Articular chondrocyte of knee joint (primary cell): ENCODE measurements around the gene SLC6A20. TPM values are rescaled to one million over a fixed set of nuclear protein-coding genes. Genes with fewer than 3 reads are reported as not detected.

Experiments
- small RNA-seq: library from RNA; depleted of rRNA; stranded (forward); fragments of <200 nt; gene quantifications from one replicate; pipeline ENCODE3, GENCODE V24; 2012
- total RNA-seq: library from RNA; depleted of rRNA; stranded (reverse); fragments of >200 nt; gene quantifications from 2 replicates; pipeline ENCODE4 v1.2.3, GENCODE V29; 2012

SLC6A20 gene
- not detected in 2 replicates for total RNA-seq

DNA sequence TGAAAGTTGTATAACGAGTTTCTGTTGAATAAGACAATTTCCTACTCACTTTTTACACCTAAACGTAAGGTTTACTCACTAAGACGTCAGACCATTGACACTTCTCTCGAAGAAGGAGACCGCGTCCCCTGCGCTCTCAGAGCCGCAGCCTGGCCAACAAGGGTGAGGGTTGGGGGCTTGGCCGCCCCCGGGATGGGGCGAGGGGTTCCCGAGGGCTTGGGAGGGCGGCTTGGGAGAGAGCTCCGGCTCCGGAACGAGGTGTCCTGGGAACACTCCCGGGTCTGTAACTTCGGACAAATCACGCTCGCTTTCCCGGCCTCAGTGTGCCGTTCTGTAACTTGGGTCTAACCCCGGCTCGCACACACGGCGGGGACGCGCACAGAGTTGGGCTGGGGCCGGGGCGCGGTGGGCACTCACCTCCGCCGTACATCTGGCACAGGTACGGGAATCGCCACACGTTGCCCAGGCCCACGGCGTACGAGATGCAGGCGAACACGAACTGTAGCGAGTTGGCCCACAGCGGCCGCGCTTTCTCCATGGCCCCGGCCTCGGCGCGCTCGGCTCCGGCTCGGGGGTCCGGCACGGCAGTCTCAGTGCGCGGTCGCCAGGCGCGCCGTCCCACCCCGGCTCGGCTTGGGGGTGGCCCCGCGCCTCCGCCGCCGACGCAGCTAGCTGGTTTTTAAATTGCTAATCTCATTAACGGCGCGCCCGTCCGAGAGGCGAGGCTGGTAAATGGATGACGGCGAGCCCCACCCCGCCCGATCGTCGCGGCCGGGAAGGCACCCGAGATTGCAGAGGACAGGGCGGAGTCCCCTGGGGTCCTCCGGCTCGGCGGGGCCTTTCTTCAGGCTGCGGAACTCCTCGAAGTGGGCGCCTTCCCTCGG is at the start of gene SLC6A20:
Gene SLC6A20, minus strand, starts transcription at position 655 of the 884 bp plus-strand sequence. Its CDS starts 117 bp downstream, at position 538.

GRCh38 chr3:45841757-45842491 is 45.6 kb upstream of the SLC6A20 start, which contains the start of gene LZTFL1:
Gene LZTFL1 (minus strand): TSS chr3:45842119. CDS start chr3:45841991, 128 bp downstream.

Small RNA genes lying within 50 kb of the gene (small RNA-seq; reads per million reads assigned to genes)
- not detected for gene RN7SL145P

Other genes starting within 250 kb of the SLC6A20 start
- 19.8 and 27.3 TPM in 2 replicates for gene LIMD1, start 201.8 kb downstream of the SLC6A20 start, total RNA-seq
- gene SACM1L, start 107.1 kb downstream of the SLC6A20 start, total RNA-seq = 40.9 and 45.1 TPM in 2 replicates
- 26.7 and 29.5 TPM in 2 replicates for gene LZTFL1, start 45.6 kb upstream of the SLC6A20 start, total RNA-seq
- gene CCR9, start 90.0 kb upstream of the SLC6A20 start, total RNA-seq = not detected in 2 replicates
- not detected in 2 replicates for gene CXCR6, start 146.9 kb upstream of the SLC6A20 start, total RNA-seq
- gene FYCO1, start 199.3 kb upstream of the SLC6A20 start, total RNA-seq = 26.7 and 32.1 TPM in 2 replicates
- not detected in 2 replicates for gene XCR1, start 230.9 kb upstream of the SLC6A20 start, total RNA-seq